ENCODE data around the gene POU2F3.
"Not testable (repeated sequence)": the region's sequence is repeated elsewhere in the genome, so short reads cannot be mapped to it uniquely, and the experiment has no call there.

POU2F3 gene

DNA sequence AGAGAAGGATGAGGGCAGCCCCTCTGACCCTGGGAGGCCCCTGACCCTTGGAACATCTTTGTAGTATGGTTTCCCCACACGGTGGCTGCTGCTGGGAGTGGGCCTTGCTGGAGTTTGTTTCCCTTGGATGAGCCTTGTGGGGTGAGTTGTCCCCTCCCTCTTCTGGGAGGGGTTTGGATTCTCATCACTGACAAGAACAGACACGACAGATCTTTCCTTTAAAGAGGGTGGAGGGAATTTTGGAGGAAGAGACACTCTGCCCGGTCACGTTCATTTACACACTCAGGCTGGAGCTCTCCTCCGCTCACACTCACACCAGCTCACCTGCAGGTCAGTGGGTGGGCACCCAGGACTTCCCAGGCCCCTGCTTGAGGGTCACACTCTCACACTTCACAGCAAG, 31.7 kb downstream of the POU2F3 start:
- no peak for DNase-seq (ENCODE audit: low read depth)
- no peak overlapping the region for H3K4me3 ChIP-seq (ENCODE audit: low read depth, low read length)

DNA sequence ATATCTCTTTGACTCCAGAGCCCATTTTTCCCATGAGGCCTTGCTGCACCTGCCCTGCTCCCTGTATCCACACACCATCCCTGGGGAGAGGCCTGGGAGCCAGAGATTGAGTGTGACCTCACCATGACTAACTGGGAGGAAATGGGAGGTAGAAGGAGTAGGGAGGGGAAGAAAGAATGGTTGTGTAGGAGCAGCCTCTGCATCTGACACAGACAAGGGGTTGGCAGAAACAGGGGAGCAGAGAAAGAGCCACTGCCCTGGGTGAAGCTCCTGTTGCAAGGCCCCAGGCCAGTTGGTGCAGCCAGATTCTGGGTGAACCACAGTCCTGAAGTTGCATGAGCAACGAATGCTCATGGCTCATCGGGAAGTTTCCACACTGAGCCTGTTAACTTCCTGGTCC, 32.4 kb downstream of the POU2F3 start:
- no peak overlapping the region for H3K4me3 ChIP-seq (ENCODE audit: low read depth, low read length)
- peak; percentile 8 for DNase-seq (ENCODE audit: low read depth)

DNA sequence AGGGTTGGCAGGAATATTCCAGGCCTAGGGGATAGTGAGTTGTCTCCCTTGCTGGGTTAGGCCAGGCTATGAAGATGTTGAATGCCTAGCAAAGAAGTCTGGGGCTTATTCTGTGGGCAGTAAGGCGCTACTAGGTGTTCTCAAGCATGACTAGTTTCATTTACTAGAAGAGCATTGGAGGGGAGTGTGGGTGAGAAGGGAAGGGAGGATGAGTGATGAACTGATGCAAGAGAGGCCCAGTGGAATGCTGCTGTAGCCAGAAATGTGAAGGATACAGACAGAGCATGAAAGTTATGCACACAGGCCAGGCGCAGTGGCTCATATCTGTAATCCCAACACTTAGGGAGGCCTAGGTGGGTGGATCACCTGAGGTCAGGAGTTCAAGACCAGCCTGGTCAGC, 33.5 kb downstream of the POU2F3 start:
- peak; percentile 7 for DNase-seq (ENCODE audit: low read depth)
- H3K4me3 ChIP-seq (ENCODE audit: low read depth, low read length) = no peak overlapping the region

DNA sequence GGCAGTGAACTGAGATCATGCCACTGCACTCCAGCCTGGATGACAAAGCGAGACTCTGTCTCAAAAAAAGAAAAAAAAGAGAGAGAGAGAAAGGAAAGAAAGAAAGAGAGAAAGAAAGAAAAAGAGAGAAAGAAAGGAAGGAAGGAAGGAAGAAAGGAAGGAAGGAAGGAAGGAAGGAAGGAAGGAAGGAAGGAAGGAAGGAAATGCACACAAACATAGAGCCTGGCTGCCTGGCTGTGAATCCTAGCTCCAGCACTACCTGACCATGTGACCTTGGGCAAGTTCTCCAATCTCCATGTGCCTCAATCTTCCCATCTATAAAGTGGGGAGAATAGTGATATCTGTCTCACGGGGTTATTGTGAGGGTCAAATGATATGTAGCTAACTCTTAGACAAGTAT, 34.0 kb downstream of the POU2F3 start:
- DNase-seq (ENCODE audit: low read depth); H3K4me3 ChIP-seq (ENCODE audit: low read depth, low read length): not testable (repeated sequence)

DNA sequence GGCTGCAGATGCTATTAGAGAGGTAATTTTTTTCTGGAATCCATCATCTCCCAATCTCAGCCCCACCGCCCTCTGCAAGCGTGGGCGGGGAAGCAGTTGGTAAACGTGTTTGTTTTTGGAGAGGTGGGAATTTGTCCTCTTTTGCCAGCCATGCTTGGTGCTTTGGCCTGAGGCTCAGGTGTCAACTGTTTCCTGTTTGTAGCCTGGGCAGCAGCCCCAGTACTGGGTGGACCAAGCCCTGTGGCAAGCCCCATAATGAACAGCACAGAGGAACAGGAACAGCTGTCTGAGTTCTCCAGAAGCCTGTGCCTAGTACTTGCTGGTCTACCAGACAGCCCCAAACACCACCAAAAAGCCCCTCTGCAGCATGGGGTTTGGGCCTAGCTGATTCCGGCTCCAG, 39.6 kb downstream of the POU2F3 start:
- no peak for DNase-seq (ENCODE audit: low read depth)

DNA sequence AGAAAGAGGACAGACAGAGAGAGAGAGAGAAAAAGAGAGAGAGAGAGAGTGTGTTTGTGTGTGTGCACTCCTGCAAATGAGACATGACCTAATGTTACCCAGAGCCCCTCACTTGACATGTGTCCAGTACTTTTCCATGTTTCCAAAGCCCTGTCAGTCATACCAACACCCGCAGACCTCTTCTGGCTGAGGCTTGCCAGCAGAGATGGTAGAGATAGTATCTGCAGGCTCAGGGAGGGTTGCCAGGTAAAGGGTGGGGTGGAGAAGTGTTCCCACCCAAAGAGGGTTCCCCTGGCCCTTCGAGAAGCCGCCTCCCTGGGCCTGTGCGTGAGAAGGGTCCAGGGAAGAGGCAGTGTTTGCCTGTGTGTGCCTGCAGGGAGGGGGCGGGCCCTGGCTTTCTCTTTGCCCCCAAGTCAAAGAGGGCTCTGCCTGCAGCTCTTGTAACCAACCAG, 40.7 kb downstream of the POU2F3 start:
- DNase-seq (ENCODE audit: low read depth) = no peak
- no peak overlapping the region for H3K4me3 ChIP-seq (ENCODE audit: low read depth, low read length)

More for the DNA sequence above, 39.6 kb downstream of the POU2F3 start:
- no peak overlapping the region for H3K4me3 ChIP-seq (ENCODE audit: low read depth, low read length)

DNA sequence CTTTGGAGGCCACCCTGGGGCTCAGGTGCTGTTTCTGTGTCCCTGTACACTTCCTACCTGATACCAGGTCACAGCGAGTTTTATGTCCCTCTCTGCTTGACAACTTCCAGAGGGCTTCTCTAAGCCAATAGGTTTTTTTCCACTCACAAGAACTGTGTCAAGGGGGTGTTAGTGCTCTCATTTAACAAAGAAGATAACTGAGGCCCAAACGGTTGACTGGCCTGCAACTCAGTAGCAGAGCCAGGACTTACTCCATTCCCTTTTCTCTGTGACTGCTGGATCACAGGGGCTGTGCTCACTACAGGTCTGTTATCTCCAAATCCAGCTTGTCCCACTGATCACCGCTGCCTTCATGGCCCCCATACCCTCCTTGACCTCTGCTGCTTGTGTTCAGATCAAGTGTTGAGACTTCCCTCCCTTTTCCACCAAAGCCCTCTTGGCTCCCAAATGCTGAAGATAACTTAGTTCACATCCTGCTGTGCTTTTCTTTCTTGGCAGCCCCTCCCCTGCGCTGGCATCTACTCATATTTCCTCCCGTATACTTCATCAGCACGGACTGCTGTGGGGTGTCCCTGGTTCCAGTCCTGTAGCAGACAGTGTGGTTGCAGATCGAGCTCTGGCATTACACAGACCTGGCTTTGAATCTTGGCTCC, 41.3 kb downstream of the POU2F3 start:
- no peak for DNase-seq (ENCODE audit: low read depth)
- no peak overlapping the region for H3K4me3 ChIP-seq (ENCODE audit: low read depth, low read length)

DNA sequence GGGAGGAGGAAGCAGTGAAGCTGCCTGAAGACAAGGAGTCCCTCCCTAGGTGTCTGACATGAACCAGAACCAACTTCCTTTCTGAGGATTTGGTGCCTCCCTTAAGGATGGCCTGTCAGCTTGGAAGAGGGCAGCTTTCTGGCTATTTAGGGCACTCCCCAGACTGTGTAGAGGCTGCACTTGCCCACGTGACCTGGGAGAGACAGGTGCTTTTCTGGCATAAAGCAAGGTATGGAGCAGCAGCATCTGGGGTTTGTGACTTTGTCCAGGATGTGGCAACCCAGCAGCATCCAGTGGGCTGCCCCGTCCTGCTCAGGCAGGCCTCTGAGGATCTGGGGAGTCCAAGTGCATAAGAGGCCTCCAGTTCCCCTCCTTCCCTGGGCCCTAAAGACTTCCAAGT, 43.2 kb downstream of the POU2F3 start:
- no peak overlapping the region for H3K4me3 ChIP-seq (ENCODE audit: low read depth, low read length)
- DNase-seq (ENCODE audit: low read depth) = no peak

DNA sequence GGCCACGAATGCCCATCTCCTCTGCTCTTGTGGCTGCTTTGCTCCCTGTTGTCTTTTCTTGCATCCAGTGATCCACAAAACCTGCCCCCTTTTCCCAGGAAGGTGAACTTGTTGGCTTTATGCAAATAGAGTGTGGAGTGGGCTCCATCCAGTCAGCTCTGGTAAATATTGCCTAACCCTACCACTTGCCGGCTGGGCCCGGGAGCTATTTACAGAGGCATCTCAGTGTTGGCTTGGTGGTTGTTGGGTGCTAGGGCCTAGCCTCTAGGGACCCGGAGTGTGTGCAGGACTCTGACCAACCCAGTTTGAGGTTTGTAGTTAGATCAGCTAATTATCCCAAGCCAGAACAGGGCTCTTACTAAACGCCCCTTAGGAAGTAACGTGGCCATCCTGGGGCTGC, 44.3 kb downstream of the POU2F3 start:
- no peak overlapping the region for H3K4me3 ChIP-seq (ENCODE audit: low read depth, low read length)
- no peak for DNase-seq (ENCODE audit: low read depth)

DNA sequence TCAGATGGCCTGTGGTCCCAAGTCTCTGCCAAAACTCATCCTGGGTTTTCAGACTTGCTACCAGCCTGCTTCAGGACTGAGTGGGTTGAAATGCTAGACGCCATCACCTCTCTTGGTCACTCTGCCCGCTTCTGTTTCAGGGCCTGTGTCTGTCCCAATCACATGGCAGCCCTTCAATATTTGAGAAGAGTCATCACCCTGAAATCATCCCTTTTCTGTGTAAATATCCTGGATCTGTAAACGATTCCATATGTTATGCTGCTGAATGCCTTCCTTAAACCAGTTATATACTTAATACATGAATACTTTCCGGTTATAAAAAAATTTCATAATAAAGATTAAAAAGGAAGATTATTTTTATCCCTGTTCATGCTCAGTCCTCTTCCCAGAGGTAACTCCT, 45.3 kb downstream of the POU2F3 start:
- no peak overlapping the region for H3K4me3 ChIP-seq (ENCODE audit: low read depth, low read length)
- no peak for DNase-seq (ENCODE audit: low read depth)

DNA sequence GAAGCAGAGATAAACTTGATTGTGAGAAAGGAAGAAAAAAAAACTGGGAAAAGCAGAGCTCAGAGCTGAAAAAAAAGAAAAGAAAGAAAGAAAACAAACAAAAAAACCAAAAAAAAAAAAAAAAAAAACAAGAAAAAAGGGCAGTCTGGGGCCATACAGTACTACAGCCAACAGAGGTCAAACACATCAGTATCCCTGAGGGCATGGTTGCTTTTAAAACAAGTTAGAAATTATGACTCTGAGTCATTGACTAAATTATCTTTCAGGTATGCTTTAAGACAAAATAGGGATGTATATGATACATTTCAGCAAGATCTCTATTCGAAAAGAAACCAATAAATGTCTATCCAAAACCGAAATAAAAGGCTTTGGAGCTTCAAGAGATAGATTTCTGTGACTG, 48.1 kb downstream of the POU2F3 start:
- no peak overlapping the region for H3K4me3 ChIP-seq (ENCODE audit: low read depth, low read length)
- no peak for DNase-seq (ENCODE audit: low read depth)

DNA sequence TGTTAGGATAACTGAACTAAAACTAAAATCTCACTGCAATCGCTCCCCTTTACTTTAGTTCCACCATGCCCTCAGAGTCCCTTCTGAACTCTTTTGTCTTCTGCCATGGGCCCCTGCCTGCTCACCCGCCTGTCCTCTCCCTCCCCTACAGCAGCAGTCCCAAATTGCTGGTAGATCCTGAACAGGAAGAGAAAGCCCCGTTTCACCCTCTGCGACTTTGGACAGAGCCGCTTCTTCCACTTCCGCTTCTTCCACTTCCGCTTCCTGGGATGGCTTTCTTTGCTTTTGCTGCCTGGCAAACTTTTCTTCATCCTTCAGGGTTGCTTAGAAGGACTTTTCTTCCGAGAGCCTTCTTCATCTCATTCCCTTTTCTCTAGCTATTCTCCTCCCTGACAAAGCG, 49.5 kb downstream of the POU2F3 start:
- no peak overlapping the region for H3K4me3 ChIP-seq (ENCODE audit: low read depth, low read length)
- no peak for DNase-seq (ENCODE audit: low read depth)

DNA sequence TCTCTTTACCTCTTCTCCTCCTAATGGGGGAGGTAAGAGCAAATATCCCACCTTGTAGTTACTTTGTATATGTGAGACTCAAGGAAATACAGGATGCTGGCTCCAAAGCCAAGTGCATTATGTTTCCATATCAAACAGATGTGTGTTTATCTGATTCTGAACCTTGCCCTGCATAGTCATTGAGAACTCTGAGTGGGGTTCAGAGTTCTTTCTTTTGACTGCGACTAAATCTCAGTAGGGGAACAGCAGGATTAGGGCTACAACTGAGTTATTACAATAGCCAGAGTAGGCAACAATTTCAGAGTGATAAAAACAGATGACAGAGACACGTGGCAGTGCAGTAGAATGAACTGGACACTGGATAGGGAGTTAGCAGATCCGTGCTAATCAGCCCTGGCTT, 51.0 kb downstream of the POU2F3 start:
- no peak for DNase-seq (ENCODE audit: low read depth)
- no peak overlapping the region for H3K4me3 ChIP-seq (ENCODE audit: low read depth, low read length)

DNA sequence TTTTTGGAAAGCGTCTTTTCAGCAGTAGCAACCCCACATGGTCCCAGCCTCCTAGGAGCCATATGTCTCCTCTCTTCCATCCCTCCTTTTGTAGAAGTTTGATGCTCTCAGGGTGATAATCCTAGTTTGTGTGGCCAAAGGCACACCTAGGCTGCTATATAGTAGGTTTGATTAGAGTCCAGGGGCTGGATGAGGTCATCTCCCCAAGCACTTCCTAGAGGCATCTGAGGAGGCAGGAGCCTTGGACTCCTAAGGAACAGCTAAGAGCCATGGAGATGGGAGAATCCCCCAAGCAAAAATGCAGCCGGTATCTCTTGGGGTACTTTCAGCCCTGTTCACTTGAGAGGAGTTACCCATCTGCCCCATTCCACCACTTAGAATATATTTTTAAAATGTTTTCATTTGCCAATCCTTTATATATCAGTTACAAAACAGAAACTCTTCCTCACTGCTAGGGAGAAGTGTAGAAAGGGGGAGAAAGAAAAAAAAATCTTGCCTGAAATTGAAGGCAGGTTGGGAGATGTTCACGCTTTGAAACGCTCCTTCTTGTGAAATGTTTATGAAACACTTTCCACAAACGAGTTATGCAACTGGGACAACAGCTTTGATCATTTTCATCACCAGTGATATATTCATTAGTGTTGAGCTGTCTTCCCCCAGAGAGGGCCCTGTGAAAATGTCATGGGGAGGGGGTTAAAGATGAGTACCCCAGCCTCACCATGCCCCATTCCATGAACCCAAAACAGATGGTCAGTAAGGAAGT, 53.3 kb downstream of the POU2F3 start:
- DNase-seq (ENCODE audit: low read depth) = no peak
- H3K4me3 ChIP-seq (ENCODE audit: low read depth, low read length) = no peak overlapping the region

DNA sequence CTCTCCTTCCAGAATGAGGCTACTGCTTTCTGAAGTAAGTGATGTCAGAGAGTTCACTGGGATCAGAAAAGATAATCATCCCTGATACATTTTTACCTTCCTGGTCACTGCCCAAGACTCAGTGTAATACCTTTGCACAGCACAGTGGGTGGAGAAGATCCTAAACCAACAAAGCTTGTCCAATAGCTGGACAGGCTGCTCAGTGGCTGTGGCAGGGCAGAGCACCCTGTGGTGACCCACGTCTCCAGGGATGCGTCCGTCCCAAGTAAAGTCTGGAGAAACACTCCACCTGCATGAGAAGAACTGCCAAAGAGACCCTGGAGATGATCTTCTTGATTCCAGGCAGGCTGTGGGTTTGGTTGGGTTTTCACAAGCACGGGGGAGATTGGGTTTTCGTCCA, 54.2 kb downstream of the POU2F3 start:
- no peak for DNase-seq (ENCODE audit: low read depth)
- no peak overlapping the region for H3K4me3 ChIP-seq (ENCODE audit: low read depth, low read length)

DNA sequence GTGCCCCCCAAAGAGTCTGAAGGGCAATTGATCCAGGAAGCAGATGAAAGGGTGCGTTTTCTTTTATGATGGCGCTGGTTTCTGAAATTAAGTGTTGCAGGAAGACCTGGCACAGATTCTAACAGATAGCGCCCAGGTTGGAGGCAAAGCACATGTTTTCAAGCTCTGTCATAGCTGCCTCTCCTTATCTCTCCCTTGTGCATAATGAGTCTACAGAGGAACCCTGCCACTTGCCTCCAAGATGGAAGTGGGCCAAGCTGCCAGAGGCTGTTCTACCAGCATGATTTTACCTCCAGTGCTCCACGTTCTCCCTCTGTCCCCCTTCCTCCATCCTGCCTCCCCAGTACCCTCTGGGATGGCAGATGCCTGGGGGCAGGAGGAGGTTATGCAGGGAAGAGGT, 55.2 kb downstream of the POU2F3 start:
- DNase-seq (ENCODE audit: low read depth) = no peak
- no peak overlapping the region for H3K4me3 ChIP-seq (ENCODE audit: low read depth, low read length)

DNA sequence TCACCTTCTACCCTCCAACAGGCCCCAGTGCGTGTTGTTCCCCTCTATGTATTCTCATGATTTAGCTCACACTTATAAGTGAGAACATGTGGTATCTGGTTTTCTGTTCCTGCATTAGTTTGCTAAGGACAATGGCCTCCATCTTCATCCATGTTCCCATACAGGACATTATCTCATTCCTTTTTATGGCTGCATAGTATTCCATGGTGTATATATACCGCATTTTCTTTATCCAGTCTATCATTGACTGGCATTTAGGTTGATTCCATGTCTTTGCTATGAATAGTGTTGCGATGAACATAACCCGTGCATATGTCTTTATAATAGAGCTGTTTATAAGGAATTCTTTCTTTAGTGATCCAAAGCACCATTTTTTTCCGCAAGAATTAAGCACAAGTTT, 56.6 kb downstream of the POU2F3 start:
- no peak for DNase-seq (ENCODE audit: low read depth)
- no peak overlapping the region for H3K4me3 ChIP-seq (ENCODE audit: low read depth, low read length)

DNA sequence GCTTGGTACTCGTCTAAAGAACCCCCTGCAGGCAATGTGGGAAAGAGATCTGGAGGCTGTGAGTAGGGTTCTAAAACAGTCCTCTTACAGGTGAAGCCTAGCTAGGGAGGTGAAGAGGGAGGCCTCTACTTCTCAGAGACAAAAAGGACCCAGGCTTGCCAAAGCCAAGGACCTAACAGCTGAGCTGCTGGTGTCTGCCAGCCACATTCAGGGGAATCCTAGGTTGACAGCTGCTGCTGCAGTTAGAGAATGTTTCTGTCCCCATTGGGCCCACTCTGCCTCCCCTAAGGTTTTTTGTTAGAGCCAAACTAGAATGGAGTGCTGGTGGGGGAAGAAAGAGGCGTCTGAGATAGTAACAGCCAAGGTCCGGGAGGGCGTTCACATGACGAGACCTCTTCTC, 58.5 kb downstream of the POU2F3 start:
- no peak for DNase-seq (ENCODE audit: low read depth)
- no peak overlapping the region for H3K4me3 ChIP-seq (ENCODE audit: low read depth, low read length)

DNA sequence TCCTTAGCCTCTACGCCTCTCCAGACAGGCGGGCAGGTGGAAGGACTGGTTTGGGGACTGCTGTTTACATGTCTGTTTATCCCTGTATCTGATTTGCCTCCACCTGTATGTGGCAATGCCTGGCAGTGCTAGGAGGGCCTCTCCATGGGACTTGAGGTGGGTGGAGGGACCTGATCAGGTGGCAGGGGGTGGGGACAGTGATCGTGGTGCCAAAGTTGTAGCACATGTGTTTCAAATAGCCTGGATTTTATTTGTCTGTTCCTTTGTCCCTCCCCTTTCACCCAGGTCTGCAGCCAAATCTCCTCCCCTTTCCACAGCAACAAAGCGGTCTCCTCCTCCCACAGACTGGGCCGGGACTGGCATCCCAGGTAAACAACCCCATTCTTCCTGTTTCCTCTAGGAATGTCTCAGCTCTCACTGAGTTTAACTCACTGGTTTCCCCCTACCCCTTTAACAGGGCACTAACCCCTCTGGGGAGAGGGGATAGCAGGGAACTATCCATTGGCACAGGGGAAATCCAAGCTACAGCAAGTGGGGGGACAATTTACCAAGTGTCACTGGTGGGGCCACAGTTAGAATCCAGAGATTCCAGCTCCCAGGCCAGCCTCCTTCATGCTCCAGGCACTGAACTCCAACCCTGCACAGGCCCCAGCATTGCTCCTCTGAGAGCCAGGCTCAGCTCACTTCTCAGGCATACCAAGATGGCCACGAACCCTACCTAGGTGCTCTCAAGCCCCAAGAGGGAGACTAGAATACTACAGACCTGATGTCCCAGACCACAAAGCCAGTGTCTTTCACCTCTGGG, 62.3 kb downstream of the POU2F3 start:
- no peak for DNase-seq (ENCODE audit: low read depth)
- no peak overlapping the region for H3K4me3 ChIP-seq (ENCODE audit: low read depth, low read length)

DNA sequence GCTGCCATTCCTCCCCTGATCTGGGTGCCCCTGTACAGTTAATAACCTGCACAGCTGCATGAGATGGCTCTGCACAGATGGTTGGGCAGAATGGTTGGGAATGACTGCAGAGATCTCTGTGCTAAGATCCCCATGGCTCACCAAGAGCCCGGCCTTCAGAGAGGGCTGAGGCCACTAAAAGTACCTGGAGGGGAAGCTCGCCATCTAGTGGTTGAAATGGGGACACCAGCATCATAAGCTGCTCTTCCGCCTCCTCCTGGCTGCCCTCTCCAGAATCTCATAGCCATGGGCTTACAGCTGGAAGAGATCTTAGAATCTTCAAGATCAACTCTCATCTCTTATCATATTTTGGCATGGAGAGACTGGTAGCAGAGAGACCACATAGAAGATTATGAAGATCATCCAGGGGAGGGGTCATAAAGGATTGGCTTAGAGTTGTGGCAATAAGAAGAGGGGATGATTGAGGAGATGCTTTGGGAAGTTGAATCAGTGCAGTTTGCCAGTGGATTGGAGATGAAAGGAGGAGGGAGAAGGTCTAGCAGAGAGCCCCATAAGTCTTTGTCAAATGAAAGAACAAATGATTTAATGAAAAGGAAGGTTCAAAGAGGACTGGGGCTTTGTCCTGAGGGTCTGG, 63.2 kb downstream of the POU2F3 start:
- no peak overlapping the region for H3K4me3 ChIP-seq (ENCODE audit: low read depth, low read length)
- DNase-seq (ENCODE audit: low read depth) = peak; percentile 29
